Measurements from ENCODE around the gene LTBP1.
A peak's percentile ranks its signal among the peaks of the same experiment; 100 is the strongest.
"Not testable (repeated sequence)": the region's sequence is repeated elsewhere in the genome, so short reads cannot be mapped to it uniquely, and the experiment has no call there.

Gene LTBP1

GRCh38 chr2:33441235-33441810, 494.6 kb downstream of the LTBP1 start:
- no peak overlapping the region for H3K27ac ChIP-seq
- peaks cover 16% of the 10 kb centered on the region for H3K4me1 ChIP-seq
- TF ChIP-seq Cebpa-rat (IDR thresholded peaks at IDR 0.05), result no peak
- no peaks in the 10 kb centered on the region for H3K27me3 ChIP-seq
- no peak overlapping the region for H3K4me3 ChIP-seq
- H3K36me3 ChIP-seq, result no peaks in the 10 kb centered on the region
- H4K20me1 ChIP-seq, result no peaks in the 10 kb centered on the region
- no peak overlapping the region for H3K4me2 ChIP-seq
- H3K9ac ChIP-seq, result no peak overlapping the region
- no peaks in the 10 kb centered on the region for H3K9me3 ChIP-seq

GRCh38 chr2:33442052-33442451, 495.3 kb downstream of the LTBP1 start:
- H3K4me2 ChIP-seq, H3K27ac ChIP-seq, H3K27me3 ChIP-seq, H3K9me3 ChIP-seq, H3K4me3 ChIP-seq, H3K9ac ChIP-seq, H4K20me1 ChIP-seq, H3K36me3 ChIP-seq: not testable (repeated sequence)
- peaks cover 16% of the 10 kb centered on the region for H3K4me1 ChIP-seq

- H3K9me3 ChIP-seq, result no peaks in the 10 kb centered on the region
- H3K4me2 ChIP-seq, result no peak overlapping the region
- H3K4me3 ChIP-seq, result no peak overlapping the region
- no peaks in the 10 kb centered on the region for H3K27me3 ChIP-seq
- H3K36me3 ChIP-seq, result no peaks in the 10 kb centered on the region
- no peaks in the 10 kb centered on the region for H4K20me1 ChIP-seq
- no peak overlapping the region for H3K9ac ChIP-seq
- H3K27ac ChIP-seq, result no peak overlapping the region
- no peak for TF ChIP-seq Cebpa-rat (IDR thresholded peaks at IDR 0.05)
- H3K4me1 ChIP-seq, result peaks cover 16% of the 10 kb centered on the region
Observed at GRCh38 chr2:33442528-33443079, 495.9 kb downstream of the LTBP1 start.

- TF ChIP-seq Cebpa-rat (IDR thresholded peaks at IDR 0.05), result no peak
- Histone ChIP-seq H3K36me3 (no peaks in the 10 kb centered on the region), H3K27me3 (no peaks in the 10 kb centered on the region), H3K4me2 (no peak overlapping the region), H3K9ac (no peak overlapping the region), H3K4me3 (no peak overlapping the region), H3K4me1 (peaks cover 16% of the 10 kb centered on the region), H4K20me1 (no peaks in the 10 kb centered on the region), H3K27ac (no peak overlapping the region), H3K9me3 (no peaks in the 10 kb centered on the region)
Observed at GRCh38 chr2:33443274-33443829, 496.6 kb downstream of the LTBP1 start.

GRCh38 chr2:33444967-33445366, 498.2 kb downstream of the LTBP1 start:
- Histone ChIP-seq H3K9me3 (no peaks in the 10 kb centered on the region), H3K9ac (no peak overlapping the region), H3K27me3 (no peaks in the 10 kb centered on the region), H3K4me2 (peak overlapping the region; percentile 70), H4K20me1 (no peaks in the 10 kb centered on the region), H3K4me3 (no peak overlapping the region), H3K4me1 (peaks cover 16% of the 10 kb centered on the region), H3K36me3 (no peaks in the 10 kb centered on the region), H3K27ac (no peak overlapping the region)
- TF ChIP-seq Cebpa-rat (IDR thresholded peaks at IDR 0.05), result no peak

- H3K4me1 ChIP-seq, result peaks cover 16% of the 10 kb centered on the region
- peaks cover 18% of the 10 kb centered on the region for H3K9me3 ChIP-seq
- H3K4me2 ChIP-seq, result no peak overlapping the region
- H3K36me3 ChIP-seq, result no peaks in the 10 kb centered on the region
- H4K20me1 ChIP-seq, result no peaks in the 10 kb centered on the region
- H3K9ac ChIP-seq, result no peak overlapping the region
- no peak overlapping the region for H3K27ac ChIP-seq
- H3K27me3 ChIP-seq, result no peaks in the 10 kb centered on the region
- TF ChIP-seq Cebpa-rat (IDR thresholded peaks at IDR 0.05), result no peak
- H3K4me3 ChIP-seq, result no peak overlapping the region
Observed at GRCh38 chr2:33448220-33448899, 501.6 kb downstream of the LTBP1 start.

All from BLaER1 (cell line).